ENCODE results near the gene BUB1B. TPM values are rescaled to one million over a fixed set of nuclear protein-coding genes. Genes with fewer than 3 reads are reported as not detected.

BUB1B gene
- total RNA-seq, 2 donors from 2014 or later: 2.5 to 8.2 TPM

DNA sequence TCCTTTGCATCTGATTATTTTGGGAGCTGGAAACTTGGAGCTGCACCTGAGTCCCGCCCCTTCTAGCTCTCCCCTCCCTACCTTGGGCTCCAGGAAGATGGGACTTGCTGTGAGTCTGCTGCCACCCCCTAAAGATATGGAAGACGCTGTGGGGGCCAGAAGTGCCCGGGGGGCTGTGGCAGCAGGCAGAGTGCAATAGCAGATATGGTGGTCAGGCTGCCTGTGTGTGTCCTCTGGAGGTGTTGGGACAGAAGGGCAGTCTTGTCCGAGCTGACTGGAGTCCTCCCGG lies 78.5 kb downstream of the BUB1B start:
- WGBS: 17% methylated on average over 5 of the region's 5 CpGs
- TF ChIP-seq, protein P1, sequence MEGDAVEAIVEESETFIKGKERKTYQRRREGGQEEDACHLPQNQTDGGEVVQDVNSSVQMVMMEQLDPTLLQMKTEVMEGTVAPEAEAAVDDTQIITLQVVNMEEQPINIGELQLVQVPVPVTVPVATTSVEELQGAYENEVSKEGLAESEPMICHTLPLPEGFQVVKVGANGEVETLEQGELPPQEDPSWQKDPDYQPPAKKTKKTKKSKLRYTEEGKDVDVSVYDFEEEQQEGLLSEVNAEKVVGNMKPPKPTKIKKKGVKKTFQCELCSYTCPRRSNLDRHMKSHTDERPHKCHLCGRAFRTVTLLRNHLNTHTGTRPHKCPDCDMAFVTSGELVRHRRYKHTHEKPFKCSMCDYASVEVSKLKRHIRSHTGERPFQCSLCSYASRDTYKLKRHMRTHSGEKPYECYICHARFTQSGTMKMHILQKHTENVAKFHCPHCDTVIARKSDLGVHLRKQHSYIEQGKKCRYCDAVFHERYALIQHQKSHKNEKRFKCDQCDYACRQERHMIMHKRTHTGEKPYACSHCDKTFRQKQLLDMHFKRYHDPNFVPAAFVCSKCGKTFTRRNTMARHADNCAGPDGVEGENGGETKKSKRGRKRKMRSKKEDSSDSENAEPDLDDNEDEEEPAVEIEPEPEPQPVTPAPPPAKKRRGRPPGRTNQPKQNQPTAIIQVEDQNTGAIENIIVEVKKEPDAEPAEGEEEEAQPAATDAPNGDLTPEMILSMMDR (IDR thresholded peaks at IDR 0.05): no peak
- TF ChIP-seq POLR2AphosphoS5 (IDR thresholded peaks at IDR 0.05) (no peak), POLR2A (IDR thresholded peaks at IDR 0.05) (no peak)

DNA sequence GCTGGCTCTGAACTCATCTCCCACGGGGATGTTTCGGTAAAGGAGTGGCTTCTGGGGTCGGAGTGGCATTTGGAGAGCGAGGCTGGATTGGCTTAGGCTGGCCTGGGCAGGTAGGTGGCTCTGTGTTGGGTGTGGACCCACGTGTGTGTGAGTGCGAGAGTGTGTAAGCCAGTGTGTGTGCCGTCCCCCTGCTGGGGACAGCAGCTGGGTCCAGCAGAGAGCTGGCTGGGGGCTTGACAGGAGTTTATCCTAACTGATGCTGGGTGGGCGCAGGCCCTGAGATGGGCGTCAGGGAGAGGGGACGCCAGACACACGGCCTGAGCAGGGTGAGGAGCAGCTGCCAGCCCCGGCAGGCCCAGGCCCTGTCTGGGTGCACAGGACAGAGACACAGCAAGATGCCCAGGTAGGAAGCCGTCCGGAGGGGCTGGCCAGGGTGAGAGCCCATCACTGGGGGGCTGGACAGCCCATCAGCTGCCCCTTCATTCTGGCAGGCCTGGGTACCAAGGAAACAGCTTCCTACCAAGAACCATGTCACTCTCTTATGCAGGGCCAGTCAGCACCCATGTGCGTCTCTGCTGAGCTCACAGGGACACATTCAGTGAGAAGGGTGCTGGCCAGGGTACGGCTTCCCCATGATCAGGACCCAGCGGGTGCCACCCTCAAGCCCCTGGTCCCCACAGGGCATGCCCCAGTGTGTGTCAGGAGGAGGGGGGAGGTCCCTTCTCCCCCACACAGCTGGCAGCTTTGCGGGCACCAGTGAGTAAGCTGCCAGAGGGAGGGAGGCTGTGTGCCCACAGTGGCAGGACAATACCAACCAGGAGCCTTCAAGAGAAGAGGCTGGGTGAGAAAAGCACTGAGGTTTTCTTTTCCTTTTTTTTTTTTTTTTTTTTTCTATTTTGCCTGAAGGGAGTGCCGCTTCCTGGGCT lies 79.1 kb downstream of the BUB1B start:
- Histone ChIP-seq H3K27me3 (replicated peaks; ENCODE audit: insufficient read depth) (no peaks in the 10 kb centered on the region), H3K4me3 (peak overlapping the region; percentile 12 to 24), H3K9me3 (no peaks in the 10 kb centered on the region), H3K27ac (peak overlapping the region; percentile 23 to 32), H3K4me1 (replicated peaks) (no peaks in the 10 kb centered on the region), H3K36me3 (no peaks in the 10 kb centered on the region)
- intact Hi-C loops (cut with DNase I): no loop called here
- 54% methylated on average over 19 of the region's 19 CpGs for WGBS
- no peak for TF ChIP-seq POLR2A (IDR thresholded peaks at IDR 0.05)
- TF ChIP-seq, protein P1 (IDR thresholded peaks at IDR 0.05): no peak
- no peak for TF ChIP-seq POLR2AphosphoS5 (IDR thresholded peaks at IDR 0.05)
- no peak for DNase-seq (ENCODE audit: low spot score)

More for the DNA sequence above, 78.5 kb downstream of the BUB1B start:
- H3K36me3 ChIP-seq: no peaks in the 10 kb centered on the region
- no peaks in the 10 kb centered on the region for H3K9me3 ChIP-seq
- no peaks in the 10 kb centered on the region for H3K27me3 ChIP-seq (replicated peaks; ENCODE audit: insufficient read depth)
- DNase-seq (ENCODE audit: low spot score): no peak
- H3K4me1 ChIP-seq (replicated peaks): no peaks in the 10 kb centered on the region
- H3K27ac ChIP-seq: peak overlapping the region; percentile 23 to 32
- intact Hi-C loops (cut with DNase I): no loop called here
- H3K4me3 ChIP-seq: peak overlapping the region; percentile 12 to 24

DNA sequence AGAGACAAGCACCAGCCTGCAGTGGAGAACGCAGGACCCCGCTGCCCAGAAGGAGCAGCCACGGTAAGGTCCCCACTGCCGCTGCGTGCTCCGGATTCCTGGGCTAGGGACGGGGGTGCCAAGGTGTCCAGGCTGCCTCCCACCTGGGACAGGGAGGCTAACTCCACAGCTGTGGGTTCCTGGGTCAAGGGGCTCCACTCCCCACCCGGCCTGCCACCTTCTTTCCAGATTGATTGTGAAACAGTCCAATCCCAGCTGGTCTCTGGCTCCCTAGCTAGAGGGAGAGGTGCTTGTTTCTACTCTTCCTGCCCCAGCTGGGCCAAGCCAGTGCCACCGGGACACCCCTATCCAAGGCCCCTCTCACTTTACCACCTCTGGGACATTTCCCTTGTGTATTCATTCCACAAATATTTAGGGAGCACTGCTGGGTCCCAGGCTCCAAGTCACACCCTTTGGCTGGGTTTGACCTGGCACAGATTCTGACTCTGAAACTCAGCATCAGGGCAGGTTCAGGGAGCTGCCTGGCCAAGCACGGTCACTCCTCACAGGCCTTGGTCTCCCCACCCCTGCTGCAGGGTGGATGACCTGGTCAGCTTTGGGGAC lies 79.9 kb downstream of the BUB1B start:
- Histone ChIP-seq H3K27me3 (replicated peaks; ENCODE audit: insufficient read depth) (no peaks in the 10 kb centered on the region), H3K36me3 (no peaks in the 10 kb centered on the region), H3K27ac (peak overlapping the region; percentile 23 to 31), H3K9me3 (no peaks in the 10 kb centered on the region), H3K4me1 (replicated peaks) (peaks cover 4% of the 10 kb centered on the region), H3K4me3 (peak overlapping the region in 1 of 2 donors; percentile 11)
- WGBS: 56% methylated on average over 10 of the region's 10 CpGs
- intact Hi-C loops (cut with DNase I): no loop called here
- no peak for TF ChIP-seq POLR2AphosphoS5 (IDR thresholded peaks at IDR 0.05)
- peak; percentile 17 for TF ChIP-seq POLR2A (IDR thresholded peaks at IDR 0.05)
- TF ChIP-seq, protein P1 (IDR thresholded peaks at IDR 0.05): no peak
- DNase-seq (ENCODE audit: low spot score): peak; percentile 38

DNA sequence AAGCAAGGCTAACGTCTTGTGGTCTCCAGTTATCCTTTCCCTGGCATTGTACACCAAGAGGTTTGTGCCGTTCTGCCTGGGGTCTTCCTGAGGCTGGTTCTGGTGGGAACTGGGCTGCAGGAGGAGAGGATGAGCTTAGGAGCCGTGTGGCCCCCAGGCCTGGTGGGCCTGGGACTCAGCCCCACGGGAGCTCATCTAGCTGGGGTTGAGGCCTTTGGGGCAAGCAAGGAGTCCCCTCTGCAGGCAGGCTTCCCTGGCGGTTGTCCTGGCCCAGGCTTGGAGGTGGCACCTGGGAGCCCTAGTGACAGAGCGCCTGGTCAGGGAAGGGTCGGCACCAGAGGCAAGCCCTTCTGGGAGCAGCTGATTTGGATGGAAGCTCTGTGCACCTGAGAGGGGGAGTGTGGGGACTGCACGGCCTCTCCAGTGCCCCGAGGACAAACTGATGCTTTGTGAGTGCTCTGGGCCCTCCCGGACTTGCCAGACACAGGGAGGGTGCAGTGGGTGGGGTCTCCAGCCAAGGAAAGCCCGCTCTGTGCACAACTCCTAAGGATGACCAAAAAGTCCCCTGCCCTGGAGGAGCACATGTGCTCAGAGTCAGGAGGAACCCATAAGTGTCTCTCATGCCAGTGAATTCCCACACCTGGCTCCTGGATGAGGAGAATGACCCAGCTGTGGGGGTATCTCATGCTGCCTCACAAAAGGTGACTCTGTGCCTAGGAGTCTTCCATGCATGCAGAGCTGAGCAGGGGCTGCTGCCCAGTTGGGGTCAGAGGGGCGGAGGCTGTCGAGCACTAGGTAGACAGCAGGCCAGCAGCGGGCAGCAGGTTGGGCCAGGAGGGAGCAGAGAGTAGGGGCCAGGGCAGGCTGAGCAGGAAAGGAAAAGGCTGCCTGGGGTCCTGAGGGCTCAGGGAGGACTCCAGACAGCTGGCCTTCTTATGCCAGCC lies 80.7 kb downstream of the BUB1B start:
- intact Hi-C loops (cut with DNase I): no loop called here
- no peak for DNase-seq (ENCODE audit: low spot score)
- H3K9me3 ChIP-seq: no peaks in the 10 kb centered on the region
- peaks cover 4% of the 10 kb centered on the region for H3K4me1 ChIP-seq (replicated peaks)
- H3K27me3 ChIP-seq (replicated peaks; ENCODE audit: insufficient read depth): no peaks in the 10 kb centered on the region
- TF ChIP-seq POLR2A (IDR thresholded peaks at IDR 0.05): no peak
- H3K27ac ChIP-seq: peak overlapping the region; percentile 23 to 31
- WGBS: 78% methylated on average over 14 of the region's 14 CpGs
- no peaks in the 10 kb centered on the region for H3K36me3 ChIP-seq
- no peak overlapping the region for H3K4me3 ChIP-seq

DNA sequence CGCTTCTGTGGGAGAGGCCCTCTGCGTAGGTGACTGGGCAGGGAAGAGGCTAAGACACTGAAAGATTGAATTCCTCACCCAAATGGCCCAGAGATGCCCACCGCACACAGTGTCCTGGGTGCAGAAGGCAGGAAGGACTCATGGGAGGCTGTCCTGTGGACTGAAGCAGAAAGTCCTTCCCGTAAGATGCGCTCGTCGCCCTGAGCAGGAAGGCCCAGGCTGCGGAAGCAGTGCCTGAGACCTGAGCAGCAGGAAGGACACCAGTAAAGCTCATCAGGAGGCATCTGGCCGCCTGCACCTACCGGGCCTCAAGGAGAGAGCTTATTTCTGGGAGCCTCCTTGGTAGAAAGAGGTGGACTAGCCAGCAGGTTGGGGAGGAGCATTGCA lies 81.3 kb downstream of the BUB1B start:
- intact Hi-C loops (cut with DNase I): no loop called here
- no peak overlapping the region for H3K4me3 ChIP-seq
- WGBS: 93% methylated on average over 10 of the region's 10 CpGs
- H3K9me3 ChIP-seq: no peaks in the 10 kb centered on the region
- H3K36me3 ChIP-seq: no peaks in the 10 kb centered on the region
- no peak overlapping the region for H3K27ac ChIP-seq
- H3K4me1 ChIP-seq (replicated peaks): peaks cover 4% of the 10 kb centered on the region
- no peak for DNase-seq (ENCODE audit: low spot score)
- H3K27me3 ChIP-seq (replicated peaks; ENCODE audit: insufficient read depth): no peaks in the 10 kb centered on the region
- TF ChIP-seq POLR2AphosphoS5 (IDR thresholded peaks at IDR 0.05): no peak
- TF ChIP-seq POLR2A (IDR thresholded peaks at IDR 0.05): no peak
- TF ChIP-seq, protein P1 (IDR thresholded peaks at IDR 0.05): no peak

All from prostate gland (tissue), 2 donors.